ENCODE measurements around the gene SUN3. TPM values are rescaled to one million over a fixed set of nuclear protein-coding genes. Genes with fewer than 3 reads are reported as not detected.

SUN3 gene
- total RNA-seq, 1 donor from 2014 or later = not detected

DNA sequence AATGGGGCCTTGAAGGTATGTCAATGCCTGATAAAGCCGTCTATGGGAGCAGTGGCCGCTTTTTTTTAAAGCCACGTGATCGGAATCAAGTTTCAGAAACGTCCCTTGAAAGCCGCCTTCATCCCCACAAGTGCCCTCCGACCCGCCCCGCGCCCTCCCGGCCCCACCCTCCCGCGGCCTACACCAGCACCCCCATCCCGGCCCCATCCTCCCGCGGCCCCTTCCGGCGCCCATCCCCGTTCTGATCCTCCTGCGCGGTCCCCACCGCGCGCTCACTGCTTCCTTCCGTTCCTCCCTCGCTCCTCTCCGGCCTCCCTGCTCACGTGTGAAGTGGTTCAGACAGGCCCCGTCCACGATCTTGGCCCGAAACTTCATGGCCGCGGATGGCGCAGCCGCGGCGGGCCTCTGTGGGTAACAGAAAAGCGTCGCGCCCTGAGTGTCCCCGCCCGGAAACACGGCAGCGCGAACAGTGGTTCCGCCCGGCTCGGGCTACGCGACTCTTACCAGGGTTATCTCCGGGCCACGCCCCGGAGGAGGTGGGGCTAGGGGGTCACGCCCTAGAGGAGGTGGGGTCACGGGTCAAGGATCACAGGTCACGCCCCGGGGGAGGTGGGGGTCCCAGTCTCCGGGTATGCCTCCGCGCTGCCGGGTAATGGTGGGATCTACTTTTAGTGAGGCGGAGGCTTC is 49.6 kb downstream of the SUN3 start, which contains the start of gene HUS1:
TSS of gene HUS1 (minus strand) at position 471 of the 687 bp plus-strand sequence. CDS start at position 375, 96 bp downstream.
- peak; percentile 90 for DNase-seq (ENCODE audit: low spot score)

DNA sequence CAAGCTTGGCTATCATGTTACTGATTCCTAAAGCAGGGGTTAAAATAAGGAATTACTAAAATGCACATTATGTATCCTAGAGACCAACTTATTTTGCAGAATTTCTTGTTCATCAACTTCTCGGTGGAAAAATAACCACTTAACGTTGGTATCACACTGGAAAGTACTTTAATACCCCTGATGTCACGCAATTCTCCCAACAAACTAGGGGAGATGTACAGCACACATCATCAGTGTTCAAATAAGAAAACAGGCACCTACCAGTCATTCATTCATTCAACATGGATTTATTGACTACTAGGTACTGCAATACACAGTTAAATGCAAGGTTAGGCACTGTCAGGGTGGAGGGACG is 50.1 kb downstream of the SUN3 start:
- DNase-seq (ENCODE audit: low spot score) = no peak

DNA sequence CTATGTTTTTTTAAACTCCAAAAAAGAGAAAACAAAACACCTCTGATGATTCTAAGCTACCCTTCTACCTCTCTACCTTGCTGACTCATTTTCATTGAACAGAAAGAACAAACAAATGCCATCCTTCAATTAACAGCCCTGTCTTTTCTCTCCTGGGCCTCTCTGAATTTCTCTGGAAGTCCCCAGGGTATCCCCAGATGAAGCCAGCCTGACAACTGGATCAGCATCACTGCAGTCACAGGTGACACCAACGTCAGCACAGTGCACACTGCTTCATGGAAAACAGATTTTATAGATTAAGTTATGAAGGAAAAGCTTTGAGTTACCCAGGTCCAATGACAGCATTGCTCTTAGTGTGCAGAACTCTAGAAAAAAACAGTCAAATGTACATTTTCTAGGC is 55.2 kb downstream of the SUN3 start:
- no peak for DNase-seq (ENCODE audit: low spot score)

DNA sequence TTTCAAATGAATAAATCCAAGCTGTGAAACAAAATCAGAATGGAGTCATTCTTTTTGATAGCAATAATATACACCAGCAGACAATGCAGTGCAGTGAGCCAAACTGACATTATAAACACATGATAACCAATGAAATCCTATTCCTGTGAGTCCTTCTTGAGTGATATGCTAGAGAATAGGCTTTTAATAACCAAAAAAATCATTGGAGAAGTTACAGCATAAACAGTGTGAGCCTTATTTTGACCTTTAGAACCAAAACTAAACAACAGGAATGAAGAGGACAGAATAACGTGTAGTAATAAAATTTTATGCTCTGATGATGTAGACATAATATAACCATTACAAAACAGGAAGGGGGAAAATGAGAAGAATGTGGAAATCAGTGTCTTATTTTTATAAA is 58.1 kb downstream of the SUN3 start:
- no peak for DNase-seq (ENCODE audit: low spot score)

DNA sequence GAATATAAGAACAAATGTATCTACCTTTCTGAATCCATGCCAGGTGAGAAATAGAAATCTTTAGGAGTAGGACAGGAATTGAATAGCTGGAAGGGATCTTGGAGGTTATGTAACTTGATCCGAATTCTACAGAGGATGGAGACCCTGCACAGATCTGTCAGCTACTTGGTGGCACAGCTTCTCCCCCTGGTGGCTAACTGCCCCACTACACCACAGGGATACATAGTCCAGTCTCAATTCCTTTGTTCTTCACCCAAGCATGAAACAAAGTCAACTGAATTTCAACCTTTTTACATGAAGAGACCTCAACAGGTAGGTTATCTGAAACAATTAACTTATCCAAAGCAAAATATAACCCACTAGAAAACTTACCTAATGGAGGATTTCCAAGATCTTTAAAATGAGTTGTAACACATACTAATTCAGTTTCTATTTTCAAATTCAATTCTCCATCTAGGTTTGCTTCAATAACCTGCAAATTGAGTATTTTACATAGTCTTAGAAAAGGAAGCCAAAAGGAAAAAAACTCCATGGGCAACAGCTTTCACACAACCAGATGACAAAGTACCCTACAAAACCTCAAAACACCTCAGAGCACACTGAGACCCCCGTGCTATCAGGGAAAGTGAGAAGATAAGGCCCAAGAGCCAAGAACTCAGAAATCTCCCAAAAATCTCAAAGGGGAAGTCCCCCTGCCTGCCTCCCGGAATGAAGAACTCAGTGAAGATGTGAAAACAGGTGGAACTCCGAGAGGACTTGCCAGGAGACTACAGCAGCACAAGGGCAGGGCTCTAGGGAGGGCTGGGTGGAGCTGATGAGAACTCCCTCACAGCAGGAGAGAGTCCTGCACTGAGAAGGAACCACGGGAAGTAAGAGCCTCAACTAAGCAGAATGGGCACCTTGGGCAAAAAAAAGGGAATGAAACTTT is 59.8 kb downstream of the SUN3 start:
- no peak for DNase-seq (ENCODE audit: low spot score)

DNA sequence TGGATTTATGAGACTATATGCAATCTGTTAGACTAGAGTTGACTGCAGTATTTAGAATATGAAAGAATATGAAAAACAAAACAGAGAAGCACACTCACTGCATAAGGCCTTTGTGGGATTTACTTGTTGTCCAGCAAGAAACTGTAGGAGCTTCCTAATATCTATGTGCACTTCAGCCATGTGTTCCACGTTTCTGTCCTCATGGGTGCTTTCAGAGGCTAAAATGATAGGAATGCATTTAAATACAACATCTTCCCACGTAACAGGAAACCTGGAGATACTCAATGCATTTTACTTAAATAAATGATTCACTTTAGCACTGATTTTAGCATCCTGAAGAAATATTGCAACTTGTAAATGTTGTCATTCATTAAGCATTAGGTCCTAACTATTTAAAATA is 61.2 kb downstream of the SUN3 start:
- DNase-seq (ENCODE audit: low spot score) = no peak

DNA sequence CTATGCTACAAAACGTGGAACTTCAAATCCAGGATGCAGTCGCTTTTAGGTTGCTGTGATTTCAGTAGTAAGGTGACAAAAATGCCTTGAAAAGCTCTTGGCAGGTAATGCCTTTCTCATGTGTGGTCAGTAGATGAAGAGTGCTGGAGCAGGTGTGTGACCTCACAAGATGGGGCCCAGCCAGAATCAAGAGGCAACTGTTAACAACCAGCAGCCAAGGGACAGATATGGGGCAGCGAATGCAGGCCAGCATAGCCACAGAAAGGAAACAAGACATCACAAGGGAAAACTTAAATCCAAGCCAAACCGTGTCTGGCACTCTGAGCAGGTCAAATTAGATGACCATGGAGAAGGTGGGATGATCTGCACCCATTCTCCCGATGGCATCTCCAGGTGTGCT is 61.8 kb downstream of the SUN3 start:
- DNase-seq (ENCODE audit: low spot score) = no peak

DNA sequence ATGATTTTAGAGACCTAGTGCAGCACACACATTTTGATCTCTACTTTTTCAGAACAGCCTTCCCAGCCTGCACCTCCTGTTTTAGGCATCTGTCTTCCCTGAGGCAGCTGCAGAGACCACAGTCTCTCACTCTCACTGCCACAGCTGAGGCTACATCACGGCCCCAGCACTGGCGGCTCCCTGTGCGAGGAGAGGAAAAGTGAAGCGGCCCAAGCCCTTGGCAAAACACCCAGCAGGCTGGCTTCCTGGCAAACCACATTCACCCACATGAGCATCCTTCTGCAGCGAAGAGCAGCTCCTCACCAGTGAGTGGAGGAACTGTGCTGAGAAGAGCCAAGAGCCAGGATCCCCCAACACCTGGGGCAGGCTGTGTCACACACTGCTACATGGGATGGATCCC is 63.5 kb downstream of the SUN3 start:
- DNase-seq (ENCODE audit: low spot score) = no peak

DNA sequence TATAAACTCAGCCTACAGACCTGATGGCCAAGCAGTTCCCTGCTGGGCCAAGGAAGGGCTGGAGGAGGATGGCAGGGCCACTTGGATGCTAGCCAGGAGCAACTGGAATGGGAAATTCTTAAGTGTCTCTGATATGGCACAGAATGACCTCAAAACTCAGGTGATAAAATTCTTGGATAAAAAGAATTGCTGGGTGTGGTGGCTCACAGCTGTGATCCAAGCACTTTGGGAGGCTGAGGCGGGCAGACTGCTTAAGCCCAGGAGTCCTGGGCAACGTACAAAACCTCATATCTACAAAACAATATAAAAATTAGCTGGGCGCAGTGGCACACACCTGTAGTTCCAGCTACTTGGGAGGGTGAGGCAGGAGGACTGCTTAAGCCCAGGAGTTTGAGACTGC is 66.6 kb downstream of the SUN3 start:
- DNase-seq (ENCODE audit: low spot score) = no peak

DNA sequence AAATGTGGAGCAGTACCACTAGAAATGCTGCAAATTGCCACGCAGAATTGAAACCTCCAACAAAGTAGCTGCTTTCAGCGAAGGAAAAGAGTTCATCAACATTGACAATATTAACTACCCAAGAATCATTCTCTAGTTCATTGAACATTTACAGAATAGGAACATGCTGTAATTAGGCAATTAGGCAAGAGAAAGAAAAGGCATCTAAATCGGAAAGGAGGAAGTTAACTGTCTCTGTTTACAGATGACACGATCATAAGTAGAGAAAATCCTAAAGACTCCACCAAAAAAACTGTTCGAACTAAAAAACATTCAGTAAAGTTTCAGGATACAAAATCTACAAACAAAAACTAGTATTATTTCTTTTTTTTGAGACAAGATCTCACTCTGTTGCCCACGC is 71.8 kb downstream of the SUN3 start:
- DNase-seq (ENCODE audit: low spot score) = no peak

DNA sequence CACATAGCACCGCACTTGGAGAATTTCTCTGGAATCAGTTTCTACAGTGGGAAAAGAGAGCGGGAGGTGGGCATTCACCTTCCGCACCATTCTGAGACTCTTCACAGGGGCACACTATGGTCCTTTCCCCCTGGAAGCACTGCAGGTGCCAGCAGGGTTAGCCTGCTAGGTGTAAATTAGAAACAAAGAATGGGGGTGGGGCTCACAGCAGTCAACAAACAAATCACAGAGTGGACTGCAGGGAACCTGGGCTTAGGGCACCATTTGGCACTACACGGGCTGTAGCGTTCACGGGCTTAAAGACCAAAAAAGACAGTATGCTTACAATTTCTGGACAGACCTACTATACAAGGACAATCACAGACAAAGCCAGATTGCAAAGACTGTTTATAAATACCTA is 72.7 kb downstream of the SUN3 start:
- no peak for DNase-seq (ENCODE audit: low spot score)

DNA sequence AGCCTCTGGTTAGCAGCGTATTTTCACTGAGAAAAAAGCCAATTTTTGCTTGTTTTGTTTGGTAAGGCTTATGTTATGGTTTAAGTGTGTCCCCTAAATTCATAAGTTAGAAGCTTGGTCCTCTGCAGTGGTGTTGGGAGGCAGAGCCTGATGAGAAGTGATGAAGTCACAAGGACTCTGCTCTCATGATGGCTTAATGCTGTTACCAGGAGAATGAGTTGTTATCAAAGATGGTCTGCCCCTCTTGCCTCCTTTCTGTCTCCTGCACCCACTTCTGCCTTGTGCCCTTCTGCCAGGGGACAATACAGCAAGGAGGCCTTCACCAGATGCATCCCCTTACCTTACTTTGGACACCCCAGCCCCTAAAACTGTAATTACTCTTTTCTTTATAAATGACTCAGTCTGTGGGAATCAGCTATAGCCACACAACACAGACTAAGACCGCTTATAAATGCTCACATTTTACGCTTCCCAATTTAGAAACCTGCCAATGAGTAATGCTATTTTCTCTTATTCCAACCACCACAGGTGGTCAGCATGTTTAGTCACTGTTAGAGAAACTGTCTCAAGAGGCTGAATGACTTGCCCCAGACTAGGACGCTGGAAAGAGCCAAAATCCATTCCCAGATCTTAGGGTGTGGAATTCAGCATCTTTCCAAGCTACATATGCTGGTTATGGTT is 74.5 kb downstream of the SUN3 start:
- no peak for DNase-seq (ENCODE audit: low spot score)

DNA sequence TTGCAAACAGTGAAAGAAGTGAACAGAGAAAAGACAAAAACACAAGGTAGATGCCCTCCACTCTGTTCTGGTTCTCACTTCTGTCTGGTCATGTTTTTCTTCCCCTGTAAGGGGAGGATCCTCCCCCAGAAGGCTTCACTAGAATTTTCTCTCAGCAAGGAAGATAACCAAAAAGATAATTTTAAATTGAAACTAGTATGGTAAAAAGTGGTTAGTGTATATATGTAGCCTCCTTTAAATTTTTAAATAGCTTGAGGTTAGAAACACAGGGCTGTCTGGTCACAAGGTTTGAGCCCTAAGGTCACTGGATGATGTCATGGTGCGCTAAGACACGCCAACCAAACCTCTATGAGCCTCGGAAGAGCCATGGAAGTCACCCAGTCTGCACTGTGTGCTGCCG is 75.1 kb downstream of the SUN3 start:
- DNase-seq (ENCODE audit: low spot score) = no peak

DNA sequence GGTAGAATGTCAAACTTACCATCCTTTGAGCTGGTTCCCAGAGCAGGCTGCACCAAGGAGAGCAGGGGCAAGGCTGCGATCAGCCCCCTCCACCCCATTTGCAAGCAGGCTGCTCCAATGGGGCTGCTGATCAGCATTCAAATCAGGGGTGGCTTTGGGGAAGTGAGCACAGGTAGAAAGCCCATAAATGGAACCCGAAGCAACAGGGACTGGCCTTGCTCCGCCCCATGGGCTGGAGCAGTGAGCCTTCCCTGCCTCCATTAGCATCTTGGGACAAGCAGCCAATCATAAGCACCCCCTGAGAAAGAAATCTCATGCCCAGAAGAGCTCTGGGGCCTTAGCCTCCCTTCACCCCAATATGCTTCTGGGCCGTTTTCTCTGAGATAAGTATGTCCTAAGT is 76.7 kb downstream of the SUN3 start:
- DNase-seq (ENCODE audit: low spot score) = no peak

DNA sequence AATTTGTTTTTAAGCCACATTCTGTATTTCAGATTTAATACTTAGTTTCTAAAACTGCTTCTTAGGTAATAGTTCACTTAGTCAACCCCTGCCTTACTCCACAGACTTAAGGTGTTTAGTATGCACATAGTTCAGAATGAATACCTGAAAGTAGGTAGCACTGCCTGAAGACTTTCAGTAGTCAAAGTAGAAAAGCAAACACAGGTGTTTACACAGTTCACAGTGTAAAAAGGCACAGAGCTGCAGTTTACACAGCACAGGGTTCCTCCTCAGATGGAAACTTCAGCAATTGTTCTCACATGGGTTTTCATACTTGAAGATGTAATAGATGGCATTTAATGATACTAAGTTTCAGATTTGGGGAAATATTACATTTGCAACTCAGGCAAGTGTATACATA is 77.5 kb downstream of the SUN3 start:
- DNase-seq (ENCODE audit: low spot score) = no peak

DNA sequence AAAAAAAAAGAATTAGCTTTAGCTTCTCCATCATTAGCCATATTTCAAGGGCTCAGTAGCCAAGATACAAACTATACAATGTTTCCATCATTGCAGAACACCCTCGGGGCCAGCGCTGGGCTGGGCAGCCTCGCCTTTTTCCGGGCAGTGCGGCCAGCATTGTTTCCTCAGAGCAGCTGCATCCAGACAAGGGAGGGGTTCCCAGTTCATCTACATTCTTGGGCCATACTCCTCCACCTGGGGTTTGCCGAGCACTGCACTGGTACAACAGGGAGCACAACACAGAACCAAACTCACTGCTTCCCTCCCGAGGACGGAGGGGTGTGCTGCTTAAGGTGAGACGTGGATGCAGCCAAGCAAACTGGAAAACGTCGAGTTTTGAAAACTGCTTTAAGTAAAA is 78.2 kb downstream of the SUN3 start:
- peak; percentile 80 for DNase-seq (ENCODE audit: low spot score)

DNA sequence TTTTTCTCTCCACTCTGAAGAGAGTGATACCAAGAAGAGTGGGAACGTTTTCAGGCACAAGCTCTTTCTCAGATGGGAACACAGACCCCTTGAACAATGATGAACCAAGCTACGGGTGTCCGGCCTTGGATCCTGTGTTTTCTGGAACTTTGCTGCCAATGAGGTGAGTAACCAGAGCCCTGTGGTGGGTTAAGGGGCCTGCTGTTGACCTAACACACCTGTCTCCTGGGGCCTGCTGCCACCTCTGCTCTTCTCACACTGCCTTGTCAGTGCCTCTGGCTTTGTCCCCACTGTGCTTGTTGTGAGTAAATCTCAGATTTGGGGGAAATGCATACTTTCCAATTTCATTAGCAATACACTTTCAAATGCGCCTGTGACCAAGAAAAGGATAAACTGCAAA is 79.2 kb downstream of the SUN3 start:
- DNase-seq (ENCODE audit: low spot score) = no peak

DNA sequence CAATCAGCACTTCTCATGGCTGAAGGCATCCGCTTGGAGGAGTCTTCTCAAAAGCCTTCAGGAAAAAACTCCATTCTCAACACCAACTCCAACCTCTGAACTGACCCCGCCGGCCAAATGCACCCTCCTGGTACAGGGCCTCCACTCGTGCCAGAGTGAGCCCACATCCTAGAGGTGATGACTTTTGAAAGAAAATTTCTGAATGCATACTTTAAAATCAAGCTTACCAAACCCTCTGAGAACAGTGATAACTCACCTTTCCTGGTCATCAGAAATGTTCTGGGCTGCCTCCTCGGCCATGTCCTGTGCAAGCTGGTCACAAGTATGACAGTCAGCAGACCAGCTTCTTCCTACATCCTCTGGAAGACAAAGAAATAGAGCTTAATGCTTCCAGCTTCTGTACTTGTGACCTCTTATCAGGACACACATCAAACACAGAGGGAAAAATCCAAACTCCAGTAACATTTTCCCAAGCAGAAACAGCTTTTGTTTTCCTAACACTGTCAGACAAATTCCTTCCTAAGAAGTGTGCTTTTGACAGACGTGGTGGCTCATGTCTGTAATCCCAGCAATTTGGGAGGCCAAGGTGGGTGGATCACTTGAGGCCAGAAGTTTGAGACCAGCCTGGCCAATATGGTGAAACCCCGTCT is 80.6 kb downstream of the SUN3 start, which contains the start of gene PKD1L1:
TSS of gene PKD1L1 (minus strand) at position 326 of the 650 bp plus-strand sequence. CDS start at position 300, 26 bp downstream.
- no peak for DNase-seq (ENCODE audit: low spot score)

DNA sequence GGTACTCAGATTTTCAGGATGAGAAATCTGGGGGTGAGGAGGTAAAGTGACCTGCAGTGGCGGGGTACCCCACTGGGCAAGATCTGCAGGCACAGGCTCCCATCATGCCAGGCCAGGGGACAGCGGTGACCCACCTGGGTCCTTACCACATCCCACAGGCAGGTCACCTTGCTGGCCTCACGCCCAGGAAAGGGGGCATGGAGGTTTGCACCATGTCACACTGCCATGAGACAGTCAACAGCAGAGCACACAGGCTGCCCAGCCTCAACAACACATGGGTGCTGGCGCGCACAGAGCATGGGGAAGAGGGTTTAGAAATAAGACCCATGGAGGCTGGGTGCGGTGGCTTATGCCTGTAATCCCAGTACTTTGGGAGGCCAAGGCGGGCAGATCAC is 81.6 kb downstream of the SUN3 start:
- DNase-seq (ENCODE audit: low spot score) = no peak

DNA sequence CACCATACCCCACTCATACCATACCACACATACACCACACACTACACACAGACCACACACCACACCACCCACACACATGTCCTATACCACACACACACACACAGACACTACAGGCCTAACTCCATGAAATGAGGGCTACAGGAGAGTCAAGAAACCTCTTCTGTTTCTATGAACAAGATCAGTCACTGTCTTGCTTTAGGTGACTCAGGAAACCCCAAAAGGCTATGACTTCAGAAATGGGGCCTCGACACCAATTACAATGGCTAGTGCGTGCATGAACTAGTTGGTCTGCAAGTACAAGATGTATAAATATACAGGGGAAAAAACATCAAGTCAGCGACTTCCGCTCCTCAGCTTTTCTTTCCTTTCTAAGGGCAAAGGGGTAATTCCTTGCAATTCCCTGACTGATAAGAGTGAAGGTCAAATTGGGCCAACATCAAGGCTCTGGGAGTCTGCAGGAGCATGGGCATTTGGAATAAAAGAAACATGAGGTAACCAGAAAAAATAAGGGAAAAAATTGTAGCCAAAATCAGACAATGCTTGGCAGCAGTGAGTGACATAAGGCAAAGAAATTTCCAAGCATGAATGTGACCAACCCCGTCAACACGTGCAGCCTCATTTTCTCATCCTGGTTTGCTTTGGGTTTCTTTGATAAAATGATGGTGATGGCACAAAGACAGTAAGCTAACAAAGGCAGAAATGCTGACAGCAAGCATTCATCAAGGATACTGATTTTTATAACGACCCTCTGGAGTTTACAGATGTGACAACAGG is 82.1 kb downstream of the SUN3 start:
- no peak for DNase-seq (ENCODE audit: low spot score)
